ENCODE data around the gene TDRD10.
"Not testable (repeated sequence)": the region's sequence is repeated elsewhere in the genome, so short reads cannot be mapped to it uniquely, and the experiment has no call there.

TDRD10 gene

DNA sequence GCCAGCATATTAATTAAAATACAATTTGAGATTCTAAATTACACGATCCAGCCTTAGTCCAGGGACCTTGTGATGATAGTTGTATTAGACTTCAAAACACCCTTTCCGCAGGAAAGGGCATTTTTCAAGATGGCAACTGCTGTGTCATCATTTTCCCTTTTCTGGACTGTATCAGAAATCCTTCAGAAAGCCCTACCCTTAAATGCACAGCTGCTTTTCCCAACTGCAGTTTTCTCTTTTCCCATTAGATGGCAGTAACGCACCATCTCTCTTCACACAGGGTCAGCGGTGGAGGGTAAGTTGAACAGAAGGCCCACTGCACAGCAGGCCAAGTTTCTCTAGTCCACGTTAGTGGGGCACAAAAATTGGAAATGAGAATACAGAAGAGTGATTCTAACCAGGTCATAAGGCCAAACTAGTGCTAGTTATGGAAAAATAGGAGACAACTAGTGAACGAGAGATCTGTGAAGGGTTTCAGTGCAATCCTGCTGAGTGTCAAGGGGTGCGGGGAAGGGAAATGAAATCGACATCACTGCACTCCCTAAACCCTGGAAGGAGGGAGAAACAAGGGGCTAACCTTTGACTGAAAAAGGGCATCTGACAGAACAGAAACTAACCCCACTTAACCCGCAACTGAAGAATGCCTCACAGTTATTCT, 22.1 kb upstream of the TDRD10 start:
- DNase-seq = peak; percentile 84 to 95 (median 90)

DNA sequence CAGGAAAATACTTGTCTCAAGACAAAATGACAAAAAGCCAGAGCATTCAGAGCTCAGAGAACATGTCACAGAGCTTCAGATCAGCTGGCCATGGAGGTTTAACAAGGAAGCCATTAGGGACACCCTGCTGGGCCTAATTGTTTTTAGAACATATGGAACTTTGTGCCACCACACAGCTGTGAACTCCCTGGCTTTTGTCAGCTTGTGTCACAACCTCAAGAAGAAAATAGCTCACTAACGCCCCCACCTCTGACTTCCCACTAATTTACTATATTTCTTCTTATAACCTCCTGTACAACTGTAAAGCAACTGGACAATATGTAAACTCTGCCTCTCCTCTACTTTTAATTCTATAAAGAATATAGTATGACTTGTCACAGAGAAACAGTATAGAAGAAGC, 21.0 kb upstream of the TDRD10 start:
- peak; percentile 53 to 71 (median 64) for DNase-seq

DNA sequence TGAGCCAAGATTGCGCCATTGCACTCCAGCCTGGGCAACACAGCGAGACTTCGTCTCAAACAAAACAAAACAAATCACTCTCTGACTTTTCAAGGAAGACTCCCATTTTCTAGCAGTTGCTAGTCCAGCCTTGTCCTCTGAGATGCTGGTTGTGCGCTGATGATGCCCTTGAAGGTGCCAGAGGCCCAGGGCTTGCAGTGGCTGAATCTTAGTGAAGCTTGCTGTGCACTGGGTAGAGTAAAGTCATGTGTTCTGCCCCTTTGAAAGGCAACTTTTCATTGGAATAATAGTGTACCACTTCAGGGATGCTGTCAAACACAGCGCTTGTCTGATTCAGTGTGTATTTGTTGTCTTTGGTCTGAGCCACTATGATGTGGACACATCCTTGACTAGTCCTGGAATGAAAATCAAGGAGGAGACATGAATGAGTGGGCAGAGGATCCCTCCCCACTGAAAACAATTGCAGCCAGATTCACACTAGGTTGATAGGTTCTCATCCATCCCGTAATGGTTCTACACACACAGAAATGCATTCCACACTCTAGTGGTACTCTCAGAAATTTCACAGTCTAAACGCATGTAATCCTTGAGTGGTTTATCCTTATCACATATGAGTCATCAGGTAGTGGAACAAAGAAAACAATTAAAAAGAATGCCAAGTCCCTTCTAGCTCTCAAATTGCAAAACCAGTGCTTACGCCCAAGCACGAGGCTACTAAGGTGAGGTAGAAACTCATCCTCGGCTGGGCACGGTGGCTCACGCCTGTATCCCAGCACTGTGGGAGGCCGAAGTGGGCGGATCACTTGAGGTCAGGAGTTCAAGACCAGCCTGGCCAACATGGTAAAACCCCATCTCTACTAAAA, 17.8 kb upstream of the TDRD10 start:
- DNase-seq = no peak

DNA sequence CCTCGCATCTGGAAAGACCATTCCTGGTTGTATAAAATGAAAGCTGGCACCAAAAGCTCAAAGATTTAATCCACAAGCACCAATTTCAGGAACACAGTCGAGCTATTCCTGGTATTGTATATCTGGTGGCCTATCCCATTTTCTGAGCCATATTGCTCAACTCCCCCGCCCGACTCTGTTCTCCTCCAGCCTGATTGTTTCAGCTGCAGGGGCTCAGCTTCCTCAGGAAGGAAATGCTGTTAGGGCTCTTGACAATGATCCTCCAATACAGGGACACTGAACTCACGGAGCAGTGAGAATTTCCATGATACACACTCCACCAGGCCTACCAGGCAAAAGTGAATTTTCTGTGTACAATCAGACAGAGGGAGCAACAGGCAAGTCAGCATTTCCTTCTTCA, 16.9 kb upstream of the TDRD10 start:
- peak in 3 of 4 experiments; percentile 55 to 59 (median 58) for DNase-seq

DNA sequence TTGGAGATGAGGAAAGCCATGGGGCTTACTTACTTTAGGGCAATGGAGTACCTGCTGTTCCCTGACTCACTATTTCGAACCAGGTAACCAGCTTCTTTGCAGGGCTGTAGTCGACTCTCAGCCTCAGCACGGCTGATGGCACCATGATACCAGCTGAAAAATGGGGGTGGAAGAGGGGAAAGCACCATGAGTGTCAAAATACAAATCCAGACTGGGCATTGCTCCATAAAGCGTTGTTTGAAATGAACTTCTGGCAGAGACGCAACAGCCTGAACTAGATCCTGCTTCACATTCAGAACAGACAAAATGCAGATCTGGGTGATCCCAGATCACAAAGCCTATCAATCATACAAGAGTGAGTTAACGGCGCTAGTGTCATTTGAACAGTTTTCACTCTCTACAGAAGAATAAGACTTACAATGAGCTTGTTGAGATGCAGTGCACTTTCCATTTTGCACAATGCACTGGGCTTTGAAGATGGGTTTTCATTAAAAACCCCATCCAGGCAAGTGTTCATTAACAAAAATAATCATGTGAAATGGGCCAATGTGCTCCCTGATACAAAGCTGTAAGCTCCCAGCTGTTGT, 16.0 kb upstream of the TDRD10 start:
- no peak for DNase-seq

DNA sequence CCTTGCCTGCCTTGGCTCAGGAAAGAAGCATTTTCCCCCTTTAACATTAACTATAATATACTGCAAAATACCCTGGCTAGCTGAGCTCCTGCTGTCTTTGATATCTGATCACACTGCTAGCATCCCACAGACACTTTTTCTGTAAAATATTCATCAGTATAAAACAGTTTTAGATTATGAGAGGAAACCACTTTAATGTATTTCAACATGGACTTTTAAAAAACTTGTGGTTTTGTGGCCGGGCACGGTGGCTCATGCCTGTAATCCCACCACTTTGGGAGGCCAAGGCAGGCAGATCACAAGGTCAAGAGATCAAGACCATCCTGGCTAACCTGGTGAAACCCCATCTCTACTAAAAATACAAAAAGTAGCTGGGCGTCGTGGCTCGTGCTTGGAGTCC, 15.3 kb upstream of the TDRD10 start:
- DNase-seq = not testable (repeated sequence)

DNA sequence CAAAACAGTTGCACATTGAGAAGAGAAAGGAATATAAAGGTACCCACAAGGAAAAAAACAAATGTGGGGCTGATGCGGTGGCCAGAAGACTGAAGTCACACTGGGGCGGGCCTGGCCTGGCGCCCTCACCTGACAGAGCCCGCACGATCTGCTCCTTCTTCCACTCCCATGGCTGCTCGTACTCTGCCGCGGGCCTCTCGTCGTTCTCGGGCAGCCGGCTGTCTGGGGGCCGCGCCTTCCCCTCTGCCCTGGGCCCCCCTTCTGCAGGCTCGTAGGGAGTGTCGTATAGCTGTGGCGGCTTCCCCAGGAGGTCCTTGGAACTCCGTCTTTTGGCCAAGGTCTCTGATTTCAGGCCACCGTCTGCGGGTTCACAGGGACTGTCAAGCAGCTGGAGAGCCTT, 13.1 kb upstream of the TDRD10 start:
- DNase-seq = no peak

DNA sequence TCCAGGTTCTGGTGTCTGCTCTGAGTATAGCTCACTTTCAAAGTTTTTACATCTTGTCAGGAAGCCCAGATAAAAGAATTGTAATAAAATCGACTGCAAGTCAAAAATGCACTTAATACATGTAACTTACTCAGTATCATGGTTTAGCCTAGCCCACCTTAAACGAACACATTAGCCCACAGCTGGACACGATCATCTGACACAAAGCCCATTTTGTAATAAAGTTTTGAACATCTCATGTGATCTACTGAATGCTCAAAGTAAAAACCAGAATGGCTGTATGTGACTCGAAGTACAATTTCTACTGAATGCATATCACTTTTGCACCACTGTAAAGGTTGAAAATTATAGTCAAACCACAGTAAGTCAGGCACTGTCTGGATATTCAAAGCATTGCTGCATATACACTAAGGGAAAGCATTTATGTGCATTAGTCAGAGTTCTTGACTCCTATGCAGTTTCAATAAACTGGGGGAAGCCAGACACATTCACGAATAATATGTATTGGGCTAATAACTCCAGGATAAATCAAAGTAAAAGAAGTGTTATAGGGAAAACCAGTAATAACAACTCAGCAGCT, 12.2 kb upstream of the TDRD10 start:
- DNase-seq = no peak

DNA sequence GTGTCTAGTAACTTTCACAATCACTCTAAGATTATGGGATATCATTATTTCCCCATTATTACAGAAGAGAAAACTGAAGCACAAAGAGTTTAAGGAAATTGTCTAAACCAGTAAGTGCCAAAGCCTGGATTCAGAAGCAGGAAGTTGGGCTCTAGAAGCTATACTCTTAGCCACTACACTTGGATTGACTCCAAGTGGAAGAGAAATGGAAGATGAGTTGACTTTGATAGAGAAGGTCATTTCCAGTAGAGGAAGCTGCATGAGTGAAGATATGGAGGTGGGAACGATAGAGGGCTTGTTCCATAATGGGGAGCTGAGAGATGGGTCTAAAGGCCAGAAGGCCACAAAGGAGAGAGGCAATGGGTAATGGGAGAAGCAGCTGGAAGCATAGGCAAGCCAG, 11.7 kb upstream of the TDRD10 start:
- peak; percentile 65 to 89 (median 78) for DNase-seq

DNA sequence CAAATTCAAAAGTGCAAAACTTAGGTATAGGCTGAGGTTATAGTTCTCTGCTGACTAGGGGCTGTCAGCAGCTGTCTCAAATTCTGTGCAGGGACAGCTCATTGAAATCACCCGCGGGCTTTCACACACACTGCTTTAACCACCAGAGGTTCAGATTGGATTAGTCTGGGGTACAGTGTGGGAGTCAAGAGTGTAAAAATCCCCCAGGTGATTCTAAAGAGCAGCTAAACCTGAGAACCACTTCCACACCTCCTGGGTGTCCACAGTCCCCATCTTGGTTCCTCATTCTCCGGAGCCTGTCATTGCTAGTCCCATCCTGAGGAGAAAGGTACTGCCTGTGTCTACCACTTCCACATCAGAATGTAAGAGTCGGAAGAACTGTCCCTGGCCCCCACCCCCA, 9.9 kb upstream of the TDRD10 start:
- no peak for DNase-seq

DNA sequence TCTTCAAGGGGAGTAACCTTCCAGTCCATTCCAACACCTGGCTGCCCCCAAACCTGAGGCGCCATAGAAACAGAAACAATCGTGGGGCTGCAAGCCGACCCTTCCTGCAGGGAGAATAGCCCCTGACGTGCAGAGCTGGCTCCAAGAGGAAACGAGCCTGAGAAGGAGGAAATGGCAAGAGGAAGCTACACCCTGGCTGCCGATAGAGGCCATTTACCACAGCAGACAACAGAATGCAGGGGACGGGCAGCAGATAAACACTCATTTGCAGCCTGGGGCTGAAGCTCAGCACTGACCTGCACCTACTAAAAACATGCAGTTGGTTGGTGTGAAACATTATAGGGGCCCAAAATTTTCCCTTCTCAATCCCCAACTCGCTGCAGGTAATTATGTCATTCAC, 8.7 kb upstream of the TDRD10 start:
- peak; percentile 63 to 87 (median 80) for DNase-seq

DNA sequence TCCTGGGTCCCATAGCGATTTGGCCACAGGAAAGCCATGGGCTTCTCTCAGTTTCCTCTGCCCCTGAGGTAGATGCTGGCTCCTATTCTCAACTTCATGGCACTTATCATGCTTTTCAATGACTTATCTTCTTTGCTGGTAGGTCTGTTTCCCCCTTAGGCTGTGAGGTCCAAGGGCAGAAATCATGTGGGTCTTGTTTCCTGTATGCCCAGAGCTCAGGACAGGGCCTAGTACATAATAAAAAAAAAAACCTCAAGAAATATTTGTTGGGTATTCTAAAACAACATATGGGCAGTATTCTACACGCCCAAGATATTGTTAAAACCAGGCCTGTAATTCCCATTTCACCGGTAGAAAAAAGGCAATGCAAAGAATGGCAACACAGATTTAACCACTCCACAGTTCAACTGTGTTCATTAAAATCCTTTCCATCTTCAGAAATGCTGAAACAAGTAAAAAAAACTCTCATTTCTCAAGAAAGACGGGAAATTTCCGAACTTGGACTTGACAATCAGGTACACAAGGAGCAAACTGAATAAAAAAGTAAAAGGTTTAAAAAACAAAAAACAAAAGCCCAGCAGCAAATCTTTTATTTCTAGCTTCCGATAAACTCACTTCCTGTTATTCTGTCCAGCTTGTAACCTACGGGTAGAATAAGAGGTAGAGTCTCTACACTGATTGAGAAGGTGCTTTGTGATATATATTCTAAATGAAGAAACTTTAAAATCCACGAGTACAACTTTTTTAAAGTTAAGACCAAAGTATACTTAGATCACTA, 6.3 kb upstream of the TDRD10 start:
- peak in 1 of 4 experiments; percentile 32 for DNase-seq

DNA sequence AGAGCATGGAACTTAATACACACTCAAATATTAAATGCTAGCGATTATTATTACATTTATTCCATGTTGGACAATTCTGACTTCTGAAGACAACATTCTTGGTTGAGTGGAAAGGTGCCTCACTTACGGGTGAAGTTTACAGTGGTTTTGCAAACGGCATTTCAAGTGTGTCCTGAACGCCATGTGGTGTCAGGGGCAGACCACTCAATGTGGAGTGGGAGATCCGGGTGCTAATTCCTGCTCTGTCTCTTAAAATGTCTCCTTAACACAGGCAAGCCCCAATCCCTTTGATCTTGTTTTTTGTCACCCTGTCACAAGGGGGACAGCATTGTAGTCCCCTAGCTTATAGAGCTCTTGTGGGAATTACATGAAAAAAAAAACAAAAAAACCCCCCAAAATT, 5.6 kb upstream of the TDRD10 start:
- no peak for DNase-seq

DNA sequence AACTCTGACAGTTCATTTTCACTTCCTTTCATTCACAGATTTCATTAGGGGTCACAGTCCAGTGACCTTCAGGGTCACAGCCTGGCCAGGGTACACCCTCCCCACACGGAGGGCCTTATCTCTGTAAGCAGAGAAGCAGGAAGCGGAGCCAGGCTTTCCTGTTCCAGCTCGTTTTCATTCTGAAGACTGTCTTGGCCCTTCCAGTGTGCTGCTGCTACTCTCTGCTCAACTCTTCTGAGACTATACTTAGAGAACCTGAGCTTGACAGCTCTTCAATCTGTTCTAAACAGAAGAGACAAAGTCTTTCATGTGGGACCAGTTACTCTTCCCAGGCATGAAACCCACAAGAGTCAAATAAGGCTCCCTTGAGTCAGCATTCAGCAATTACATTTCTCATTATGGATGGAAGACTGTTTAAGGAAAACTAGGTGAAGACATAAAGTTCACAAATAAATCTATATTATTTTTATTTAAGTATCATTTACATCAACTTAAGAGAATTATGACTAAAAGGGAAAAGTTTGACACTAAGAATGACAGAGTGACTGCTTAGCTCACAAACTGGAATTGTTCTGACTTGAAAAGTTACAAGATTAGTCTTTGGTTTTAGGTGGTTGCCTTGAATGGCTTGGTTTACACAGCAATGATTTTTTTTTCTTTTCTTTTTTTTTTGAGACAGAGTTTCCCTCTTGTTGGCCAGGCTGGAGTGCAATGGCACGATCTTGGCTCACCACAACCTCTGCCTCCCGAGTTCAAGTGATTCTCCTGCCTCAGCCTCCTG, 4.8 kb upstream of the TDRD10 start:
- peak in 3 of 4 experiments; percentile 20 to 36 (median 27) for DNase-seq

DNA sequence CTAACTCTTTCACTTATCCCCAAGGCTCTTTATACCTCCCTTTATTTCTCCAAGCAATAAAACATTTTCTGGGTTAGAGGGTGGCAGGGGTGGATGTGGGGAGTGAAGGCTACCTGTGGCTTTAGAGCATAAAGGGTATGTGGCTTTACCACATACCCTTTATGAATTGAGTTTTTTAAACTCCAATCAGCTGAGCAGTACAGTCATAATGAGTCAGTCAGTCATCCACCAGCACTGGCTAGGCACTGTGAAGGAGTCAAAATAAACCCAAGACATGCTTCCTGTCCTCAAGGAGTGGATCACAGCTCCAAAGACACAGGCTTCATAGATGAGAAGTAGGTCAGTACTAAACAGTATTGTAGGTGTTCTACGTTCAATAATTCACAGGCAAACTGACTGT, 2.6 kb upstream of the TDRD10 start:
- no peak for DNase-seq

DNA sequence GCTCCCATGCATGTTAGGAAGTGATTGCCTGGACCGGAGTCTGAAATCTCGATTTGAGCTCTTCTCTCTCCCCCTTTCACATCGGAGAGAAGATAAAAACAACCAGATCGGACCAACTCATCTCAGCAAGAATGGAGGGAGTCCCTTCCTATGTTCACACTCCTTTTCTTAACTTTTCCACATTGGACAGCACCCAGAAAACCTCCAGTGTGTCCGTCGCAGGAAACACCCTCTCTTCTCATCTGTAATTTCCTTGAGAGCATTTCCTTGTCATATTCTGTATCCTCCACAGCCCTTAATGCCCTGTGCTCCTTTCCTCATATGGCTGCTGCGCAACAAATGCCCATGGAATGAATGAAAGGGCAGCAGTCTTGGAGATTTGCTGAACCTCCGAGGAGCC, 1.5 kb upstream of the TDRD10 start:
- DNase-seq = no peak

DNA sequence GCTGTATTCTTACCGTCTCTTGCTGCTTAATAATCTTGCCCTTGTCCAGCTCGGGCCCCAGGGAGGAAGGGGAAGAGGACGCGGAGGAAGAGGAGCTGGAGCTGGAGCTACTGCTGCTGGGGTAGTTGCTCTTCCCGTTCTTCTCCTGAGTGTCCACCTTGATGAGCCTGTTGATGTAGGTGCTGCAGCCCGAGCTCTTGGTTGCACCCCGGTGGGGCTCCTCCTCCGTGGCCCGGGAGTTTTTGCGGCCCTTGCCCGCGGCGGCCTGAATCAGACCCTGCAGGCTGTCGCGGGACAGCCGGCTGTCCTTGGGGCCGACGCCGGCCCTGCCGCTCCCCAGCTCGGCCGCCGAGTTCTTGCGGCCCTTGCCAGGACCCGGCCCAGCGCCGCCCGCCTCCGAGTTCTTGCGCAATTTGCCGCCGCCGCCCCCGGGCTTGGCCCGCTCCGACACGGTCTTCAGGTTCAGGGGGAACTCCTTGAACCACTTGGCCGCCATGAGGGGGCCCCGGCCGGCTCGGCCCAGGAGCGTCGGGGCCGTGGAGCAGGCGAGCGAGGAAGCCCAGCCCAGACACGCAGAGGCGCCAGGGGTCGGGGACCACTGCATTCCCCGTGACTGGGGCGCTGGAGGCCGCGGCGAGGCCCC, 475 bp upstream of the TDRD10 start:
- peak in 3 of 4 experiments; percentile 16 to 48 (median 41) for DNase-seq

DNA sequence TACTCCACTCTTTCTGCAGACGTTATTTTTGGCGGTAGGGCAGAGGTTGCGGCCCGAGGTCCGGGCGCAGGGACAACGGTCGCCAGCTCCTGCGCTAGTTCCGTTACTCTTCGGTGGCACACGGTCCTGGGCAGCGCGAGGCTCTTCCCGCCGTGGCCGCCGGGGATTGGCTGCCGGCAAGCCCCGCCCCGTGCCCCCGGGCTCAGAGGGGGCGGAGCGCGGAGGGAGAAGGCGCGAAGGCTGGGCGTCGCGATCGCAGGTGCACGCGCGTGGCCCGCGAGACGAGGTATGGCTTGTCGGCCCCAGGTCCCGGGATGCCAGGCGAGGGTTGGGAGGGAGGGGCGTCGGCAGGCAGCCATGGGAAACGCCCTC, 711 bp downstream of the TDRD10 start:
- DNase-seq = peak in 1 of 4 experiments; percentile 19

DNA sequence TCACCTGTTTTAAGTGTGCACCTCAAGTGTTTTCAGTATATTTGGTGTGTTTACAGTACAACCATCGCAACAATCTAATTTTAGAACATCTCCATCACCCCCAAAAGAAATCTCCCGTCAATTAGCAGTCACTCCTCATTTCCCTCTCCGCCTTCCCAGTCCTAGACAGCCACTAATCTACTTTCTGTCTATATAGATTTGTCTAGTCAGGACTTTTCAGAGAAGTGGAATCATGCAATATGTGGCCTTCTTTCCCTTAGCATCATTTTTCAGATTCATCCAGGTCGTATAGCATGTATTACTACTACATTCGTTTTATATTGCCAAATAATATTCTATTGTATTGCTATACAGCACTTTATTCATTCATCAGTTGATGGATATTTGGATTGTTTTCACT, 1.9 kb downstream of the TDRD10 start:
- no peak for DNase-seq

DNA sequence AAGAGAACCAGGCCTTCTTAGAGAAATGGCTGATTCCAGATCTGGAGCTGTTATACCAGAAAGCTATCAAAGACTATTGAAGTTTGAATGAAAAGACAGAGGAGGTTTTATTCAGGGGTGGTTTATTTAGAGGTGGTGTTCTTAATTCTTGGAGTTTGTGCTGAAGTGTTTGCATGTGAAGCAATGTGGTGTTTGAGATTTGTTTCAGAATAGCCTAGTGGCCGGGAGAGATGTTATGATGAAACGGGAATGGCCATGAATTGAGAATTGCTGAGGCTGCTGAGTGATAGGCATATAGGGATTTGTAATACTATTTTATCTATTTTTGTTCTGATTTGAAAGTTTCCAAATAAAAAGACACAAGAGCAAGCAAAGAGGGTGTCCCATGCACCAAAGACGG, 10.7 kb downstream of the TDRD10 start:
- DNase-seq = no peak

DNA sequence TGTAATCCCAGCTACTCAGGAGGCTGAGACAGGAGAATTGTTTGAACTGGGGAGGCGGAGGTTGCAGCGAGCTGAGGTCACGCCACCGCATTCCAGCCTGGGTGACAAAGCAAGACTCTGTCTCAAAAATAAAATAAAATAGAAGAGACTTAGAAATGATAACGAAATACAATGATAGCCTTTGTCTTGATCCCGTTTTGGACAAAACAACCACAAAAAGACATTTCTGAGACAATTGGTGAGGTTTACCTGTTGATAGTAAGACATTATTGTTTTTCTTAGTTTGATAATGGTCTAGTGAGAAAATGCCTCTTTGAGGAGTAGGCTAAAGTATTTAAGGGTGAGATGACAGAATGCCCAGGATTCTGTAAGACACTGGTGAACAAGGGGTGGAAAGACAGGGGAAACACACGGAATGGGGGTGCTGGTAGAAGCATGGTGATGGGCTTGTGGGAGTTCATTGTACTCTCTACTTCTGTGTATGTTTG, 12.1 kb downstream of the TDRD10 start:
- DNase-seq = no peak
